GM19372 (cell line): ENCODE results near the gene ITPKB.
"Not testable (repeated sequence)": the region's sequence is repeated elsewhere in the genome, so short reads cannot be mapped to it uniquely, and the experiment has no call there.

Experiments
- ATAC-seq: cut with Tn5 transposase; IDR thresholded peaks from one replicate; pipeline ENCODE4 v1.9.1; 2021; ENCODE audit warnings: mild to moderate bottlenecking, low read depth, moderate library complexity; ENCODE audit not compliant: unreplicated experiment

Gene ITPKB

DNA sequence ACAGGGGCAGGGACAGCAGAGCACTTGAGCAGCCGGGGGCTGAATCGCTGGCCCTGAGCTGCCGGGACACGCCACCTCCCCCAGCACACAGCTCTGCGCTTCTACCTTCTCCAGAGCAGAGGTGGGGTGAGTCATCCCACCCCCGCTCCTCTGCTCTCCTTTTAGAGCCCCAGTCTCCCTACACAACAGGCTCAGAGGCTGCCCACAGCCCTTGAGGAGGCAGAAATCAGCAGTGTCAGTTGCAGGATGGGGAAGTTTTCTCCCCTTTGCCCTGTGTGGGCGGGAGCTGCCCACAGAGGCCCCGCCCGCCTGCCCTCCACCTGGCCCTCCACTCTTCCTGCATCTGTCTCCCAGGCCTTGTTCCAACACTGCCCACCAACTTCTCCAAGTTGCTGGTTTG is 95.9 kb downstream of the ITPKB start:
- ATAC-seq: peak; percentile 55

DNA sequence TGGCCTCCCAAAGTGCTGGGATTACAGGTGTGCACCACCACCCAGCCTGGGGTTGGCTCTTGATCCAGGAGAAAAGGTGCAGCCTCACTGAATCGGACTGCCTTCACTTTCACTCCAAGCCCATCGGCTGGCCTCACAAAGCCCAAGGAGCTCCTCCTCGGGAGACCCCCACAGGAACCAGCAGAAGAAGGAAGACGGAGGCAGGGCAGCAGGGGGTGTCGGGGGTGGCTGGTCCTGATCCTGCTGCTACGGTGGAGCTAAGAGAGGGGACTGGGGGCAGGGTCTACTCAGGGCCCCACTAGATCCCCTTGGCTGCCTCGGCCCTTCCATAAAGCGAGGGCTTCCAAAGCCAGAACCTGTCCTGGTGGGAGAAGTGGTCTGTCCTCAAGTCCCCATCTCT is 96.7 kb downstream of the ITPKB start:
- no peak for ATAC-seq

DNA sequence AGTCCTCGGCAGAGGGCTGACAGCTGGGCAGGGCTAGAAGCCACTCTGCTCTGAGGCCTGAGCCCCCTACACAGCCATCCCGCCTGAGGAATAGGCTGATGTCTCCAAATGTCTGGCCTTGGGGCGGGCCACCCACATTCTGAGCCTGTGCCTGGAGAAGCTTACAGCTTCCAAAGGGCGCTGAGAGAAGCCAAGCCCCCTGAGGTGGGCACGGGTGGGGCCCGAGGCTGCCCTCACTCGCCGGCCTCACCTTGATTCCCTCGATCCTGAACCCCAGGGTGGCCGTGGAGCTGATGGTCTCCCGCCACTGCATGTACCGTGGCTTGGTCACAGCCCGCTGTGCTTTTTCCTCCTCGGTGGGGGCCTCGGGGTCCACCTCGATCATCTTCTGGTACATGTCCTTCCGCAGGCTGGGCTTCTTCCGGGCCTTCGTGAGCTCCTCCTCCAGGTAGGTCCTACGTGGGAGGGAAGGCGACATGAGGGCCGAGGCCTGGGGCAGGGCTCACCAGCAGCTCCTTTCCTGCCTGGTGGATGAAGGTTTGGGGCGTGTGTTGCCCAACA is 97.3 kb downstream of the ITPKB start:
- ATAC-seq: no peak

- ATAC-seq: no peak
Measured at GRCh38 chr1:226640321-226641136, 98.6 kb downstream of the ITPKB start.

GRCh38 chr1:226639631-226640061 is 99.4 kb downstream of the ITPKB start:
- no peak for ATAC-seq

DNA sequence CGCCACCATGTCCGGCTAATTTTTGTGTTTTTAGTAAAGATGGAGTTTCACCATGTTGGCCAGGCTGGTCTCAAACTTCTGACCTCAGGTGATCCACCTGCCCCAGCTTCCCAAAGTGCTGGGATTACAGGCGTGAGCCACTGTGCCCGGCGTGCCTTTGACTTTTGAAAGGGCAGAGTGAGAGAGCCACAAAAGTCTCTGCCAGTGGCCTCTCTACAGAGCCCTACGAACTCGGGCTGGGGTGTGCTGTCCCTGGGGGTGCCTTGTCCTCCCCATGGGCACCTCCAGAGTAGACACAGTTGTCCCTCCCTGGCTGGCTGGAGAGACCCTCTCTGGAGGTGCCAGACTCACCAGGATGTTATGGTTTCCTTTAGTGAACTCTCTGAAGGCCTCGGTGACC is 99.9 kb downstream of the ITPKB start:
- ATAC-seq: not testable (repeated sequence)

DNA sequence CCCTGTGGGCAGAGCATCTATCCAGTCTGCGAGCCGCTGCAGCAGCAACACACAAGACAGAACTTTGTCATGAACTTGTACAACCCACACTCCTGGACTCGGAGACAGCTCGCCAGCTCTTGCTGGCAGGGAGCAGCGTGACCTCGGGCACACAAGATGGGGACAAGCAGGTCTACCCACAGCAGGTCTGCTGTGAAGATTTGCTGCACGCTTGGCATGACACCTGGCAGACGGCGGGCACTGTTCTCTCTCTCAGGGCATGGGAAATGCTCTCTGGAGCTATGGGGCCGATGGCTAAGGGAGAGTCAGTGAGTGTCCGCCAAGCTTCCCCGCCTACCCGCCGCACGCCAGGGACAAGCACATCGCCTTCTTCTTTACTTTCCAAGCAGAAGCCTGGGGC is 100.5 kb downstream of the ITPKB start:
- no peak for ATAC-seq

DNA sequence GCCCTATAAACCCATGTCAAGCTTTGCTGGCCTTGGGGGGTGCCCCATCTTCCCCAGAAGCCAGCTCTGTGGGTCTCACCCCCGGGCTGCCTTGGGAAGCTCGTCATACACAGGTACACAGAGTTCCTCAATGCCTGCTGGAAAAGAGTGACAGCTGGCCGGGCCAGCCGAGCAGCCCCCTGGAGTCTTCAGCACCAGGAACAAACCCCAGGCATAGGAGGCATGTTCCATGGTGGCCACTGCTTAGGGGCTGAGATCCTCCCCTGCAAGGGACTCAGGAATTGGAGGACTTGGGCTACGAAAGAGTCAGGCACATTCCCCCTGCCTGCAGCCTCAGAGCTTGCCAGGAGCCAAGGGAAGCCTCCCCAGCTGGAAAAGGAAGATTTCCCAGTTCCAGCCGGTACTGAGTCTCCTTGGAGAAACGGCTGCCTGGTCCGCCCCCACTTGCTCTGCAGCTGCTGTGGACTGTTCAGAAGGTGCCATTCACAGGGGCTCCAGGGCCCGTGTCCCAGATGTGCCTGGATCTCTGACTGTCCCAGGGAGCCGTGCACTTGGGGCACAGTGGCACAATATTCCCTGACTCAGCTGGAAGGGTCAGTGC is 101.0 kb downstream of the ITPKB start:
- no peak for ATAC-seq

DNA sequence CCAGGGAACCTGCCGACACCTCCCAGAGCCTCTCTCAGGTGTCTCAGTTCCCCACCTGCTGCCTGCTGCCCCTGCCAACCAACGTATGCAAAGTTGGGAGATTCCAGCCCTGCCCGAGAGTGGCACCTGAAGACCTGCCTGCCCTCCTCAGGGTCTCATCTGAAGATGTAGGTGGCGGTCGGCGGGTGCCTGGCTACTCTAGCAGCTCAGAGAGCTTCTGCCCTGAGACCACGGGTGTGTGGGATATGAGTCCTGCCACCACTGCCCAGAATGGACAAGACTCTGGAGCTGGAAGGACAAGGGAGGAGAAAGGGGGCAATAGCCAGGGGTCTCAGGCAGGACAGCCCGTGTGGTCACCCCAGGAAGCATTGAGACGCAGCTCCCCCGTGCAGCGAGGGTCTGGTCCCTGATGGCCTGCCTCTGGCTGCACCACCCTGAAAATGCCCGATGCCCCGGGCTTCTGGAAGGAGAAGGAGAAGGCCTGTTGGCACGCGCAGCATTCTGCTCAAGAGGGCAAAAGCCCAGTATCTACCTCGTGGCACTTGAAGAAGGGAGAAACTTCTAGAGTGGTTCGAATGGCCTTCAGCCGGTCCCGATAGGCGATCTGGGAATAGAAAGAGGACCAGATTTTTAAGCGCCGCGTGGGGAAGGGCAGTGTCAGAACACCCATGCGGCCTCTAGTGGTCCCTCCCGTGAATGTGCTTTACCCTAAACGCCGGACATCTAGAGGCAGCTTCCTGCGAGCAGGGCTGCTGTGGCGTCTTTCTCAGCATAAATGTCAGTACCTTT is 101.7 kb downstream of the ITPKB start:
- ATAC-seq: no peak

DNA sequence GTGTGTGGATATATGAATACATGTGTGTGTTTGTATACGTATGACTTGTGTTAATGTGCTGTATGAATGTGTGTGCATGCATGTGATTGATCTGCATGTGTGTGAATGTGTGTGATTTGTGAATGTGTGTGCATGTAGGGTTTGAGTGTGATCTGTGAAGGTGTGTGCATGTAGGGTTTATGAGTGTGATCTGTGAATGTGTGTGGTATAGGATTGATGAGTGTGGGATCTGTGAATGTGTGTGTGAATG is 102.3 kb downstream of the ITPKB start:
- no peak for ATAC-seq

DNA sequence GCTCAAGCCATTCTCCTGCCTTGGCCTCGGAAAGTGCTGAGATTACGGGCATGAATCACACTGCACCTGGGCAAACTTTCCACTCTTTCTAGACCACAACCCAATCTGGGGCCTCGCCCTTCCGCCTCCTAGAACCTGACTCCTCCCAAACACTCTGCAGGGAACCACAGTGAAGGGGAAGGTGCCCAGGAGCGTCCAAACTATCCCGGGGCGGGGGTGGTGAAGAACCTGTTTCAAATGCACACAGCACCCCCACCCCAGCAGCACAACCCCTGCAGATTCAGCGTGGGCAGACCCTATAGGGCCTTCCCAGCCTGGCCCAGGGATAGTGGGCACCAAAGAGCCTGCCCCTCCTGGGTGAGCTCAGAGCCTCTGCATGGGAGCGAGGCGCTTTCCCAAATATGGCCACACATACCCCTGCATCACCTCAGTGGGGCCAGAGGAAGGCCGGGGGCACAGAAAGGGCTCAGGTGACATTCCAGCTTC is 103.6 kb downstream of the ITPKB start:
- no peak for ATAC-seq

GRCh38 chr1:226634611-226635246 is 104.4 kb downstream of the ITPKB start:
- no peak for ATAC-seq

DNA sequence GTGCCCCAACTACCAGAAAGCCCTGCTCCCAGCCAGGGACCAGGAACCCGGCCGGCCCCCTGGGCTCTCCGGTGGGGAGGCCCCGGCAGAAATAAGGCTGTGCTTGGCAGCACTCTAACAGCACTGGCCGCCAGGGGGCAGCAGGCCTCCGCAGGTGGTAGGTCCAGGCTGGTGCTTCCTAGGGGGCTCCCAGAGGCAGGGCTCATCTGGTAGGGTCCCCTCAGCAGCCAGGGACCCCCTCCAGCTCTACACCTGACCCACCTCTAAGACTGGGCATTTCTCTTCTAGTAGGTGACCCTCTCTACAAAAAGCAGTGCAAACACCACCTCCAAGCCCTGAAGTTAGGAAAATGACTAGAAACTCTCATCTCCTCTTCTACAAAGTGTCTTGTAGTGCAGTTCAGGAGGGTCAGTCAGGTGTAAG is 104.9 kb downstream of the ITPKB start:
- peak; percentile 76 for ATAC-seq

- peak; percentile 11 for ATAC-seq
Measured at GRCh38 chr1:226633541-226634165, 105.4 kb downstream of the ITPKB start.

GRCh38 chr1:226632922-226633351 is 106.1 kb downstream of the ITPKB start:
- ATAC-seq: no peak

DNA sequence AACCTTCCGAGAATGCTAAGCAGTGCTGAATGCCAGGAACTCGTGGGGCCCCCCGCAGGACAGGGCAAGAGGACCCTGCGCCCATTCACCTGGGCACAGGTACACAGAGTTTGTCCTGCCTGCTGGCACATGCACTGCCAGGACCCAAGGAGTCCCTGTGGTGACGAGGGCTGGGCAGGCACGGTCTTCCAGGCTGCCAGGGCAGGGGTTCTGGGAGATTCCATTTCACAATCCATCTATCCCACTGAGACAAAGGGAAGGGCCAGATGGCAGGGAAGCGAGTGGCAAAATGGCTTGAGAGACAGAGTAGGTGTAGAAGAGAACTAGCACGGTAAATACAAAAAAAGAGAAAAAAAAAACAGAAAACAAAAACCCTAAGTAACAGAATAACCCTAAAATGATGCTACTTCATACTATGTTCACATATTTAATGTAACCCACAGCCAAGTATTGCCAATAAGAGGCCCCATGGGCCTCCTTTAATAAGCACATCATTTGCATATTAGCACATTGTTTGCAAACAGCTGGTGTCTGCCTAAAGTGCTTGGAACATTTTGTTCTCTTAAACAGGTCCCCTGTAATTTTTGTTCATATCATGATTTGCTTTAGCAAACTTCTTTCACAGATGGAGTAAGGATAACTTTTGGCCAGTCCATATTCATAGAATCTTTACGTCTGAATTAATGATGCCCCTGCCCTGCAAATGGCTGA is 106.8 kb downstream of the ITPKB start:
- ATAC-seq: no peak

DNA sequence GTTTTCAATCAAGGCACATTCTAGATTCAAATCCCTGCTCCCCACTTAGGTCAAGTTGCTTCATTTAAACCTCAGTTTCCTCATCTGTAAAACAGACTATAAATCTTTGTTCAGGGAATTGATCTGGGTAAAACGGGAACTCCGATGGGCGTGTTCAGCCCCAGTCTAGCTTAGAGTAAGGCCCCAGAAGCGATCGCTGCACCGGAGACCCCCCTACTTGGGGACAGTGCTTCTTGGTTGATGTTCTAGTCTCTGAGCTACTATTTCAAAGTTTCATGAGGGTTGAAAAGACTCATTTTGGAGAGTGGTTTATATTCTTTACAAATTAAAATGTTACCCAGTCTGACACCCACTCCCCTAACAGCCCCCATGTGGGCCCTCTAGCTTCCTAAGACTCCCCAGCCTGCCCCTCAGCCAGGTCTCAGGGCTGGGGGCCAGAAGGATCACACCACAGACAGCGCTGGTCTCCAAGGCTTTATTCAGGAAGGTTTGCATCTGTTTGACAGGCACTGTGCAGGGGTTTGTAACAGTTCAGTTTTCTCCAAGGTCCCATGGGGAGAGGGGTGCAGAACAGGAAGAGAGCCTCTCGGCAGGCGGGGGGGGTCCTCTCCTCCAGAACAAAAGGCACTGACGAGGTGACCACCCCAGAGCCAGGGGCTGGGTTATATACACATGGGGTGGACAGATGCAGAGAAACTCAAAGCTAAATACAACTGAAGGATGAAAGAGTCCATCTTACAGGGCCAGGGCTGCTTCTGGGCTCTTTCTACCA is 107.7 kb downstream of the ITPKB start:
- ATAC-seq: no peak

DNA sequence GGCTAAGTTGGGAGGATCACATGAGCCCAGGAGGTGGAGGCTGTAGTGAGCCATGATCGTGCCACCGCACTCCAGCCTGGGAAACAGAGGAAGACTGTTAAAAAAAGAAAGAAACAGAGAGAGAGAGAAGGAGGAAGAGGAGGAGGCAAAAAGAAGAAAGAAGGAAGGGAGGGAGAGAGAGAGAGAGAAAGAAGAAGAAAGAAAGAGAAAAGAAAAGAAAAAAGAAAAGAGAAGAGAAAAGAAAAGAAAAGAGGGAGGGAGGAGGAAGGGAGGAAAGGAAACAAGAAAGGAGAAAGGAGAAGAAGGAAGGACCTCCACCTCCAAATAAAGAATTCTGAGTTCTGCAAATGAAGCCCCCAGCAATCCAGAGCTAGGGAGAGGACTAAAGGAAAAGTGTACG is 108.5 kb downstream of the ITPKB start:
- ATAC-seq: no peak
